GM06990 (cell line): ENCODE measurements around the gene OPCML.

Source experiments
- DNase-seq: peaks from one replicate; pipeline ENCODE4 v3.0.0-alpha.2; 2011; ENCODE audit not compliant: insufficient read length; ENCODE audit errors: extremely low read depth
- H3K27me3 ChIP-seq: replicated peaks from 2 replicates; pipeline ENCODE4 v1.6.0; 2011; ENCODE audit warnings: low read length; ENCODE audit not compliant: control insufficient read depth, insufficient read depth
- H3K36me3 ChIP-seq: 2 replicates; pipeline ENCODE4 v1.5.1; 2011; ENCODE audit warnings: low read length; ENCODE audit not compliant: control insufficient read depth, insufficient read depth
- H3K4me3 ChIP-seq: replicated peaks from 2 replicates; pipeline ENCODE4 v1.5.1; 2011; ENCODE audit warnings: low read depth, mild to moderate bottlenecking, control low read depth, low read length
- CTCF ChIP-seq: IDR thresholded peaks from 2 replicates; pipeline ENCODE4 v1.5.1; 2011; ENCODE audit warnings: low read length, control low read depth, mild to moderate bottlenecking, inconsistent platforms; ENCODE audit not compliant: insufficient read depth, poor library complexity, severe bottlenecking

The OPCML gene

GRCh38 chr11:132961453-132961852 lies 570.8 kb downstream of the OPCML start:
- no peak for DNase-seq
- H3K36me3 ChIP-seq, result no peaks in the 10 kb centered on the region
- no peak overlapping the region for H3K4me3 ChIP-seq
- peaks cover 1% of the 10 kb centered on the region; the same call in 1 of the 2 replicates for H3K27me3 ChIP-seq
- no peak for TF ChIP-seq CTCF

- Histone ChIP-seq H3K36me3 (no peaks in the 10 kb centered on the region), H3K4me3 (no peak overlapping the region), H3K27me3 (peaks cover 1% of the 10 kb centered on the region; the same call in 1 of the 2 replicates)
- no peak for TF ChIP-seq CTCF
- no peak for DNase-seq
Measured at GRCh38 chr11:132960273-132961078, 571.8 kb downstream of the OPCML start.

GRCh38 chr11:132959693-132960092 lies 572.6 kb downstream of the OPCML start:
- DNase-seq, result no peak
- H3K27me3 ChIP-seq, result peaks cover 1% of the 10 kb centered on the region; the same call in 1 of the 2 replicates
- no peak for TF ChIP-seq CTCF
- no peaks in the 10 kb centered on the region for H3K36me3 ChIP-seq
- no peak overlapping the region for H3K4me3 ChIP-seq

GRCh38 chr11:132957881-132958280 lies 574.4 kb downstream of the OPCML start:
- no peaks in the 10 kb centered on the region for H3K36me3 ChIP-seq
- H3K4me3 ChIP-seq, result no peak overlapping the region
- no peak for DNase-seq
- H3K27me3 ChIP-seq, result peaks cover 1% of the 10 kb centered on the region; the same call in 1 of the 2 replicates
- no peak for TF ChIP-seq CTCF

- H3K36me3 ChIP-seq, result no peaks in the 10 kb centered on the region
- TF ChIP-seq CTCF, result no peak
- no peak overlapping the region for H3K4me3 ChIP-seq
- H3K27me3 ChIP-seq, result no peaks in the 10 kb centered on the region; the same call in 1 of the 2 replicates
- no peak for DNase-seq
Measured at GRCh38 chr11:132948252-132948651, 584.0 kb downstream of the OPCML start.

- no peaks in the 10 kb centered on the region; the same call in 1 of the 2 replicates for H3K27me3 ChIP-seq
- H3K4me3 ChIP-seq, result no peak overlapping the region
- DNase-seq, result no peak
- no peaks in the 10 kb centered on the region for H3K36me3 ChIP-seq
- no peak for TF ChIP-seq CTCF
Measured at GRCh38 chr11:132944569-132944944, 587.7 kb downstream of the OPCML start.
